Right lung (tissue), 5 donors: Measurements from ENCODE around the gene TMEM178B. TPM values are rescaled to one million over a fixed set of nuclear protein-coding genes. Genes with fewer than 3 reads are reported as not detected.
"Not testable (repeated sequence)": the region's sequence is repeated elsewhere in the genome, so short reads cannot be mapped to it uniquely, and the experiment has no call there.

Source experiments
- DNase-seq, 2 donors: peaks; one replicate each; pipeline ENCODE4 v3.0.0-alpha.2; 2013
- polyA plus RNA-seq, 5 donors: library from polyadenylated mRNA; unstranded; fragments of 120-200 nt; gene quantifications; one replicate each; pipeline versions ENCODE4 v1.2.1 to v1.2.3, GENCODE V29; 2013; ENCODE audit warnings: inconsistent platforms in 1 of 5, low replicate concordance in 1 of 5; ENCODE audit not compliant: insufficient read length in 5 of 5, insufficient read depth in 1 of 5

TMEM178B gene
- polyA plus RNA-seq, 5 donors: 2.8 to 5.2 (median 3.4) TPM

DNA sequence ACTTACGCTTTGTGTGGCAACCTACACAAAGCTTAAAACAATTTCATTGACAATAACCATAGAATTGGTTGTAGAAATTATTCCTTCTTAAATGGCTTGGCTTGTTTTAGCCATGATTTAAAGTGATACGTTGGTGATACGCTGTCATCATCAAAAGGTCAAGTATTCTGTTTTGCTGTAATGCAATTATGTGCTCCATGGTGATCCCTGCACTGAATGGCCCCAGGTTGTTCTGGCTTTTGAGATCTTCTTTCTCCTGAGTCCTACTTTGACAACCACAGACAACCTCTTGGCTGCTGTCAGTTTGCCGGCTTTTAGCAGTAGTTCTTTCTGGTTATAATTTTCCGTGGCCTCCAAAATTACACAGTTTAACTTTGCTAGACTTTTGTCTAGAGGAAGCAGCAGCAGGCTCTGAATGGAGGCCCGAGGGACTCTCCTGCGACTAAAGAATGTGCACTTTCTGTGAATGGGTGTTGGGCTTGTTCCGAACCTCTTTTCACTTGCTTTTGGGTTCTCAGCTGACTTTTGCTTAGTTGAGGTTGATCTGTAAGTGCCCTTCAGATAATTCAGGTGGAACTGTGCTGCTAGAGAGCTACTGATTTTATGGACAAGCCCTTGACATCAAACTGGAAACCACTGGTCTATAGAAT is 104.7 kb downstream of the TMEM178B start:
- no peak for DNase-seq

DNA sequence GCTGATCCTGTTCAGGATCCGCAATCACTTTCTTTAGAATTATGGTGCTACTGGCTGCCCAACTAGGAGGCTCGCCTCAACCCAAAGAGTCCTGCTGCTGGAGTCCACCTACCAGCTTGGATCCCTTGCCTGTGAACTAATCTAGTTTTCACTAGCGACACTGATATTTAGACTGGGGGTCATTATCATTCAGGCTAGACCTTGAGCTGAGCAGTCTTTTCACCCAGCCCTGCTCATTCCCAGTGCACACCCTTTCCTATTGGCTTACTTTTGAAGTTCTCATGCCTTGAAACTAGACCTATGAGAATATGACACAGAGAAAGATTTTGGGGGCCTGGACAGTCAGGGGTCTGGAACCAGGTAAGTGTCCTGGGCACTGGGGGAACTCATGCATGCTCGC is 107.9 kb downstream of the TMEM178B start:
- DNase-seq: no peak

DNA sequence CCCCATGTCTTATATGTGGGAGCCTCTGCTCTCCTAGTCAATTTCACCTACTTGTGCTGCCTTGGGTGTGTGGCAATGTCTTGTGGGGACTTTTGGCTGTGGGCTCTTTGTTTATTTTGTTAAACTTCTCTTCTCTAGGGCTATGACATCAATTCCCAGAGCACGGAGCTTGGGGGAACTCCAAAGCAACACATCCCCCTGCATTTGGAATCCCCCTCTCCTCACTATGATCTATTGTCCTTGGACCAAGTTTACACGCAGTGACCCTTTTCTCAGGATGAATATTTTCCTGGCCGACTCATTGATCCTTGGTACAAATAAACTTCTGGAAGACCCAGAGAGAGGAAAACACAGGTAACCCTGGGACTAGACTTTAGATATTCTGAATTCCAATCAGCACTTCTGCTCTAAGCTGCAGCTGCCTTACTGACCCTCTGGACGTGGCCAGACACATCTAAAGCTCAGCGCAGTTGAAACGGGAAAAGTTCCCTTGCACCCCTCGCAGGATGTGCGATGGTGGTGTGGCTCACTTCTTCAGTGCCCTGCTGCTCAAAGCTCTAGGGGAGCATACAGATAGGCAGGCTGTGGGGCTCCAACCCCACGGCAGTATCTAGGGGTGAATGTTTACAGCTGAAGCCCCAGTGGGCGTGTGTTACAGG is 110.8 kb downstream of the TMEM178B start:
- DNase-seq: no peak

DNA sequence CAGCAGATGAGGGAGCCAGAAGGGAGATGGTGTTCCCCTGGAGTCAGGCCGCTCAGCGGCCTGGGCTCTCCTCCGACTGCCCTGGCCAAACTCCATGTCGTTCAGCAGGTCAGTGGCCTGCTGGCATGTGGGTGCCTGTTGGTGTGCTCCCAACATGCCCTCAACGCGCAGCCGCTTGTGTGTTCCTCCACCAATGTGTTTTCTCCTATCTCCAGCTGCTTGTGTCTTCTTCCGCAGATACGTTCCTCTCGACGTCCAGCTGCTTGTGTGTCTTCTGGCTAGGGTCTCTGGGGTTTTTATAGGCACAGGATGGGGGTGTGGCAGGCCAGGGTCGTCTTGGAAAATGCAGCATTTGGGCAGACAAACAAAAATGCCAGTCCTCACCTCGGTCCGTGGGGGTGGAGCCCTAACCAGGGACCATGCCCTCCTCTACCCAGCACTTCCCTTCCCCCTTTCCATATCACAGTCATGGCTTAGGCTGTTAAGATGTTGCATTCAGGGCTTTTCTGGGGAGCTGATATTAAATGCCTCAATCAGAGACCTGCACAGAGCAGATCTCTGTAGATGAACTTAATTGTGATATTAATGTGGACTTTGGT is 111.6 kb downstream of the TMEM178B start:
- no peak for DNase-seq

DNA sequence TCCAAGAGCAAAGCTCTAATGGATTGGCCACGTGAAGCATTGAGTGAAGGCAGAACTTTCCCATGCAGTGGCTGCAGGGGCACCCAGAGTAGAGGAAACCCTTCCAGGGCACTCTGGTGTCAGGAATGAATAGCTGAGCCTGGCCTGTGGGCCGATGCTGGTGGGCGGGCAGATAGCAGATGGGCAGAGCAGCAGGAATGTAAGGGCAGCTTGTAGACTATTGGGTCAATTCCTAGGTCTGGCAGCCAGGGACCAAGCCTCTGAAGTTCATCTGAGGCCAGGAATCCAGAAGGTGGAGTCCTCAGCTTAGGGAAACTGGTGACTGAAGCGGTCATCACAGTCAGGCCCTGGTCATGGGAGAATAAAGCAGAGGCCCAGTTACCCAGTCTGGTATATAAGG is 115.4 kb downstream of the TMEM178B start:
- DNase-seq: no peak

DNA sequence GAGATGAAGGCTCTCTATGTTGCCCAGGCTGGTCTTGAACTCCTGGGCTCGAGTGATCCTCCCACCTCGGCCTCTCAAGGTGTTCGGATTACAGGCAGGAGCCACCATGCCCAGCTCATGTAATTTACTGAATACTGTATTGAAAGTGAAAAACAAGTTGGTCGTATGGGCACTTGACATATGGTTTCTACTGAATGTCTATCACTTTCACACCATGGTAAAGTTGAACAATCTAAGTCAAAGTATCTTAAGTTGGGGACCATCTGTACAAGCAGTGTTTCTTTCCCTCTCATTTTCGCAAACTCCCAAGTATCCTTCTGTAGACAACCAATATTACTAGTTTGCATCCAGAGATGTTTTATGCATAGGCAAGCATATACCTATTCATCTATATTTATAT is 116.6 kb downstream of the TMEM178B start:
- no peak for DNase-seq

DNA sequence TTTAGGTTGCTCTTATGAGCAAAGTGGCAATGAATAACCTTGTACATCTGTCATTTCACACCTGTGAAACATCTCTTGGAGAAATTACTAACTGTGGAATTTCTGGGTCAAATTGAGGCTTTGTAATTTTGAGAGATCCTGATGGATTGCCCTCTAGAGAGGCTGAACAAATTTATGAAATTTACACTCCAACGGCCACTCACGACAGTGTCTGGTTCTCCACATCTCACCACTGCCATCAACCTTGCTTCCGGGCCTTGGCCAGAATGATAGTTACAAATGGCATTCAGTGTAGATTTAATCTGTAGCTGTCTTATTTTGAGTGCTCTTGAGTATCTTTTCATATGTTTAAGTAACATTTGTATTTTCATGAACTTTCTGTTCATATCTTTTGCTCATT is 117.4 kb downstream of the TMEM178B start:
- DNase-seq: no peak

DNA sequence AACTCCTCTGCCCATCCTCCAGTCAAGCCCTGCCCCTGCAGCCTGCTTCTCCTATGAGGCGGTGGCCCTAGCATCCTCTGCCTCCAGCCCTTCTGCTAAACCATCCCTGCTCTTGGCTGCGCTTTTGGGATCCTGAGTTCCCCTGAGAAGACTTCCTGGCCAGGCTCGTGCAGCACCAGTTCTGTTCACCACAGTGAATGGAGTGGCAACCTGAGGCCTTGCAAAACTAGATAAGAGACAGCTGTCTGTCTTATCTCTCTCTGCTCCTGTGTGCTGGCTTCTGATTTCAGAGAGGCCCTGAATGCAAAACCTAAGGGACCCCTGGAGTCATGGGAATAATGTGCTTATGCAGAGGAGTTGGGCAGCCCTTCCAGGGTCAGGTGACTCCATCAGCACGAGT is 119.2 kb downstream of the TMEM178B start:
- no peak for DNase-seq

DNA sequence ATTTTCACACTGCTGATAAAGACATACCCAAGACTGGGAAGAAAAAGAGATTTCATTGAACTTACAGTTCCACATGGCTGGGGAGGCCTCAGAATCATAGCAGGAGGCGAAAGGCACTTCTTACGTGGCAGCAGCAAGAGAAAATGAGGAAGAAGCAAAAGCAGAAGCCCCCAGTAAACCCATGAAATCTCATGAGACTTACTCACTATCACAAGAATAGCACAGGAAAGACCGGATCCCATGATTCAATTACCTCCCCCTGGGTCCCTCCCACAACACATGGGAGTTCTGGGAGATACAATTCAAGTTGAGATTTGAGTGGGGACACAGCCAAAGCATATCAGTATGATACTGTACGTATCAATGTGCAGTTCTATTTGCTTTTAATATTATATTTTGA is 121.9 kb downstream of the TMEM178B start:
- not testable (repeated sequence) for DNase-seq

DNA sequence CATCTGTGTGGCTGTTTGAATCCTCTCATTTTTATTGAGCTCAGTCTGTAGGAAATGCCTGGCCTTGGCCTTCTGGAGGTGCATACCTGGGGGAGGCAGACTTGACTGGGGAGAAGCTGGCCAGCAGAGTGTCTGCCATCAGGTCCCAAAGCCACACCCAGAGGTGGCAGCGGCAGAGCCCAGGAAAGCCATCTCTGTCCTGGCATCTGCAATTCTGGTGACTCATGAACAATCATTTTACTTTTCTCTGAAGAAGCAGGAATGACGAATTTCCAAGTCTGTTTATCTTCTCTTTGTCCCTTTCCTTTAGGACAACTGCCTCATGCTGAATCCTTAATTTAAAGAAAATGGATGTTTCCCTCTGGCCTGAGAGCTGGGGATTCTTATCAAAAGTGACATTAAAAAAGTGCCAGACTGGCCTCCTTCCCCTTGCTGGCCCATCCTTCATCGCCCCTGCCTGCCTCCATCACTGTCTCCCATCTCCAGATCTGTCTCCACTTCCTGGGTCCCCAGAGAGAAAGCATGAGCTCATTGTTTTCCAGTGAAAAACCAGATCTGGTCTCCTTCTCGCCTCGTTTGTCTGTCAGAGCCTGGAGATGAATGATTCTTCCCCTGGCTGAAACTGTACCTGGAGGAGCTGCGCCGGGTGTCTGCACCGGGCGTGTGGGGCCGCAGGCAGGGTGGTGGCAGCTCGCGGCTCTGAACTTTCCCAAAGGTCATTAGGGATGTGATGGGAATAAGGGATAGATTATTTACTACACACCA is 124.5 kb downstream of the TMEM178B start:
- no peak for DNase-seq

DNA sequence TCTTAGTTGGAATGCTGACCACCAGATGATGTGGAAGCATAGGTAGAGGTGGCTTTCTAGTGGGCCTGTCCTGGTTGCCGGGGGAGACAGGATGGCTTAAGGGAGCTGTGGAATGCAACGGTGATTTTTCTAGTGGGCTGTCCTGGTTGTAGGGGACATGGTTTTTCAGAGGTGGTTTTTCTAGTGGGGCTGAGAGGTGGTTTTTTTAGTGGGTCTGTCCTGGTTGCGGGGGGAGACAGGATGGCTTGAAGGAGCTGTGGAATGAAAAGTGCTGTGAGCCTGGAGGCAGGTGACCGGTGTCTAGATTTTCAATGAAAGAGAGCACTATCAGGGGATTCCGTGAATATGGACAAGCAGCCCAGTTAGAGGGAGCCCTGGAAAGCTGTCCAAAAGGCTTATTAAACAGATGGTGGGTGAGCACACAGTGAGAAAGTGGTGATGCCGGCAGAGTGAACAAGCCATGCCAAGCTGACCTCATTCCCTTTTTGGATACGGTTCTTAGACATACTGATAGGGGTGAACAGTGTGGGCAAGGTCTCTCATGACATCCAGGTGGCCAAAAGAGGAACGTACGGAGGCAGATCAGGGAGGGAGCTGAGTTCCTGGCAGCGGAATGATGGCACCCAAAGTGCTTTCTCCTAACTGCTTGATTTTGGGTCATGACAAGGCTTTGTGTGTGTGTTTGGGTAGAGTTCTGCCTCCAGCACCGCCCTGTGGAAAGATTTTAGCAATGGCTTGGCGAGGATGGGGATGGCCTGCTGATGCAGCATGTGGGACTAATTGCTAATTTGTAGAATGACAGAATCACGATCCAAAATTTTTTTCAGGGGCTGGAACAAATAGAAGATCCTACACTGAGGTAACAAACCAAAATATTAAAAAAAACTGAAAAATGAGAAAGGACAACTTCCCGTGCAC is 126.6 kb downstream of the TMEM178B start:
- DNase-seq: no peak

DNA sequence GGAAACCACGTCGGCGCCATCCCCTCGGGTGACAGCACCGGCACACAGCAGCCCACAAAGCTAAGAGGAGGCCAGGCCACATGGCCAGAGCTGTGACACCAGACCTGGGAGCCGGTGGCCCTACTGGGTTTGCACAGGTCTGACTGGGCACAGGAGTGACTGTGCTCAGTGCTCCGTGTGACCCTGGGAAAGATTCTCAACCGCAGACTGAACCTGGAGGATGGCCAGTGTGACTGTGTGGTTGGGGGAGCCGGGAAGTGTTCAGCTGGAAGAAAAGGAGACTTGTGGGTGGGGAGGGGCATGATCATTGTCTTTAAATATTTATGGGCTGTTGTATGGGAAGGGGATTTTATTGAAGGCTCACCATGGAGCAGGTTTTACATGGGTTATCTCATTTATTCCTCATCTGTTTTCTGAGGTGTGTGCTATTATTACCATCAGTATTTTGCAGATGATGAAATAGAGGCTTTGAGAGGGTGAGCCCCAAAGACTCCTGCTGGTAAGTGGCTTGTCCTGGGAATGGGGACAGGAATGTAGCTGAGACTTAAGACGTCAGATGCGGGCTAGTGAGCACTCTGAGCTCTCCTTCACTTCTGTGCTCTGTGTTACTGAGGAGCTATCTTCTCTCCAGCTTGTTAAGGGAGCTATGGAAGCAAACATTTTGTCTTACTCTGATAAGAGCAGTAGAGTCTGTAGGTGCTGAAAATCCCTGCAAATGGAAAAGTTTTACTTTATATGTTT is 127.5 kb downstream of the TMEM178B start:
- DNase-seq: no peak

DNA sequence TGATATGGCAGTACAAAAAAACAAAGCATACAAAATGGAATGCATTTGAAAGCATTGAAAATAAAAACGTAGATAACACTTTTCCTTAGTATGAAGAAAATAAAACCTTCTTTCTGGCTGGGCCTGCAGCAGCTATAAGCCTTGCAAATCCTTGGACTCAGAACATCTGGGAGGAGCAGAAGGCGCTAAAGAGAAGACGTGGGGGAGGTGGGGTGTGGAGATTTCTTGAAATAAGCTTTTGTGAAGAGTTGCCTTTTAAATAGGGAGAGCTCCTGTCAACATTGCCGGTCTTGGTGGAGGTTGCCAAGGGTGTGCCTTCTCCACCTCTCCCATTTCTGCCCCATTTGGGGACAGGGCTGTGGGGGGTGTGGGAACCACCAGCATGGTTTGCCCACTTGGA is 128.7 kb downstream of the TMEM178B start:
- DNase-seq: no peak

DNA sequence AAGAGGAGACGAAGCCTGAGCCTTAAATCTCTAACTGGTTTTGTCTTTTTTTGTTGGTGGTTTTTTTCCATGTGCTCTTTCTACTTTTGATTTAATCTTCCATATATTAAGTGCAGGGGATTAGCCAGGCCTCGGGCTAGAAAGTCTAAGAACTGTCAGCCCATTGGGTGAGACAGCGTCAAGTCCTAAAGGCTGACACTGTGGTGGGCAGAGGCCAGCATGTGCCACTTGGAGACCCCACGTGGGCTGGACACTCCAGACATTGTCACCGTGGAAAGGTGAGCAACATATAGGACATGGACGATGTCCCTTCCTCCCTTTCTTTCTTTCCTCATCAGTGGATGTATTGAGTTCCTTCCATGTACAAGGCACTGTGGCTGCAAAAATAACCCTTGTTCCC is 129.3 kb downstream of the TMEM178B start:
- no peak for DNase-seq

DNA sequence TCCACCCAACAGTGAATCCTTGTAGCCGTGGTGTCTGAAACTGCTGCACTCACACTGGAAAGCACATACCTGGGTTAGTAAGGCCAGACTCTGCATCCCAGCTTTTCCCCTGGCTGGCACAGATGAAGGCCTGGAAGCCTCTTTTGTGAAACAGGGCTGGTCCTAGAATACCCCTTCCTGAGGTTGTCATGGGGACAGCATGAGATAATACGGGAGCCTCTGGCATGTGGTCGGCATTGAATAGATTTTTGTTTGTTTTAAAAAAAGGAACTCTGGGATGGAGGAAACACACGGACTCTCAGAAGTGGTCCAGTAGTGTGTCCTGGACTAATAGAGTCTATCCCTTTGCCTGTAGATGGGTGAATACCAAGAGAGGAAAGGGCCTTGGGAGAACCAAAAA is 129.7 kb downstream of the TMEM178B start:
- no peak for DNase-seq

DNA sequence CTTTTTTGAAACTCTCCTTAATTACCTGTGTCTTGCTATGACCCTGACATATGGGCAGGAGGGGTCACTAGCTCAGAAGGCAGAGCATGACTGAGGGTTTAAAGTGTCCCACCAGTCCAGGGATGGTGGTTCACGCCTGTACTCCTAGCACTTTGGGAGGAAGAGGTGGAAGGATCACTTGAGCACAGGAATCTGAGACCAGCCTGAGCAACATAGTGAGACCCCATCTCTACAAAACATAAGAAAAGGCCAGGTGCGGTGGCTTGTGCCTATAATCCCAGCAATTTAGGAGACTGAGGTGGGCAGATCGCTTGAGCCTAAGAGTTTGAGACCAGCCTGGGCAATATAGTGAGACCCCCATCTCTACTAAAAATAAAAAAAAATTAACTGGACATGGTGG is 133.8 kb downstream of the TMEM178B start:
- no peak for DNase-seq

DNA sequence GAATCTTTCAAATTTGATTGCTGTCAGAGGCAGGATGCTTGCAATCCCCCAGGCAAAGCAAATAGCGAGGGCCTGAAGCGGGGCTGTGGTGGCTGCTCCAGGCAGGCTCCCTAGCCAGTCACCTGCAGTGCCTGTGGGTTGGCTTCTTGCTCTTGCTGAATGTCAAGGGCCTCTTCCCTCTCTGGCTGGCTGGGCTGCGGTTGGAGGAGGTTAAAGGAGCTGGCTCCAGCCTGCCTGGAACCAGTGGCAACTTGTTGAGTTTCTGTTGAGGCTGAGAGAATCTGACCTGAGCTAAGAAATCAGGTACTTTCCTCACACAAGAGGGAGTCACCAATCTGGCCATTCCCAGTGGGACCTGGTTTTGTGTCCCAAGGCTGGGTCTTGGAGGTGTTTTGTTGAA is 134.7 kb downstream of the TMEM178B start:
- no peak for DNase-seq

DNA sequence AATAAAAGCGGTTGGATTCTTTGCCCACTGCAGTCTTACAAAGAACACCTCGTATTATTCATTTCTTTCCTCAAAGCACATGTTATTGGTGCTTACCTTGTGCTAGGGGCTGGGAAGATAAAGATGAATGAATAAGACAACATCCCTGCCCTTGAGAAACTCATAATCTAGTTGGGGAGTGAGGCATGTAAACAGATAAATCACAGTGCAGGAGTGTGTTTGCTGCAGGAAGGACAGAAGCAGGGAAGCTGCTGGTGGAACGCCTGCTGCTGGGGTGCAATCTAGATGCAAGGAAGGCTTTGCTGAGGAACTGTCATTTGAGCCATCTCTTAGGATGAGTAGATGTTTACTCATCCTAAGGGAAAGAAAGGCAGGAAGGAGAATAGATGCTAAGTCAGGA is 135.6 kb downstream of the TMEM178B start:
- no peak for DNase-seq

DNA sequence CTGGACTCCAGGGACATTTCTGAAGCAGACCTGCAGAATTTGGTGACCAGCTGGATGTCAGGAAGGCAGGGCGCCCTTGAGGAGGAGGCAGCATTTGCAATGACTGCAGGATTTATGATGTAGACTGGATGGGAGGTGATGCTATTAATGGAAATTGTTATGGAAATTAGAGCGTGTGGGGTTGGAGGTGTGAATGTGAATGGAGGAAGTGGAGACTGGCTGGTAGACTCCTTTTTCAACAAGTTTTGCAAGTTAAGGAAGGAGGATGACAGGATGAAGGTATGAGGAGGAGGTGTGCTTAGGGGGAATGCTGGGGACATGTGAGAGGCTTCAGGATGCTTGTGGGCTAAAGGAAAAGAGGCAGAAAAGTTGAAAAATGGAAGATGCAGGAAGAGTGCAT is 137.0 kb downstream of the TMEM178B start:
- DNase-seq: no peak

DNA sequence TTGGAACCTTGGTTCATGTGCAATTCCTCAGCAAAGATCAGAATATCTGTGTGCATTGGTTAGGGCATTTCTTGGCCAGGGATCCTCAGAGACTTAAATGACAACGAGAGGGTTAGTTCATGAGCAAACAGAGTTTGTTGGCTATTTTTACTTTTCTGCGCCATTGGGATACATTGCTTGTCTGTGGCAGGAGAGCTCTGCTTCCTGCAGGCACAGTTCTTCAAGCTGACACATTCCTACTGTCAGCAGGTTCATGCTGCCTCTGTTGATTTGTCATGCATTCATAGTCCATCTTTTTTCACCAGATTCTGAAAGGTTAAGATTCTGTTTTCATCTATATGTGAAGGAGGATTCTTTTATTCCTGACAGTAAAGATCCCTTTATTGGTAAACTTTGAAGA is 139.4 kb downstream of the TMEM178B start:
- no peak for DNase-seq

DNA sequence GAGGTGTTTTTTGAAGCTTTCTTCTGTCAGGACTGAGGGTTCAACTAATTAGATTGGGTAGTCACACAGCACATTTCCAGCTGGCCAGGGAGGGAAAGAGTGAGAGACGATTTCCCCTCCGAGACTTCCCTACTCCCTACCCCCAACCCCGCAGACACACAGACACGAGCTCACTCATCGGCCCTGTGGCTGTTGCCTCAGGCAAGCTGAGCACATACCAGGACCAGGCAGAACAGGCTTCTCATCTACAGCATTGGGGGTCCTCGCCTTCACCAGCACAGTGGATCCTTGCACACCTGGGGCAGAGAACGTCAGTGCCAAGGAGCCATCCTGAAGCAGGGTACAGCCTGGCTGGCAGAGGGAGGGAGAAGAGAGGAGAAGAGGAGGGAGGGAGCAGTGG is 144.1 kb downstream of the TMEM178B start:
- DNase-seq: no peak
